Measurements from ENCODE around the gene SFI1. TPM values are rescaled to one million over a fixed set of nuclear protein-coding genes. Genes with fewer than 3 reads are reported as not detected.
A peak's percentile ranks its signal among the peaks of the same experiment; 100 is the strongest.

Gene SFI1
- total and polyA plus RNA-seq, 7 donors = 6.5 to 40.9 (median 17.5) TPM

DNA sequence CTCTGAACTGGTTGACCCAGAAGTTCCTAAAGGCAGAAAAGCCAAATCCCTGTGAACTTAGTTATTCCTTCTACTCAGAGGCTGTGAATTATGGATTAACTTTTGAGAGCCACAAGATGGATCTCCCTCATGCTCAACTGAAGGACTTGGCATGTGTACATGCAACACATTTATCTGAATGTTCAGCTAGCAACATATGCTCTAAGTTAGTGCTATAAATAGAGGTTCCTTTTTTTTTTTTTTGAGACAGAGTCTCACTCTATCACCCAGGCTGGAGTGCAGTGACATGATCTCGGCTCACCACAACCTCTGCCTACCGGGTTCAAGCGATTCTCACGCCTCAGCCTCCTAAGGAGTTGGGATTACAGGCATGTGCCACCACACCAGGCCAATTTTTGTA is 46.8 kb upstream of the SFI1 start:
- Histone ChIP-seq H3K4me1 (no peaks in the 10 kb centered on the region), H3K4me3 (no peak overlapping the region), H3K9me3 (no peaks in the 10 kb centered on the region), H3K27me3 (no peaks in the 10 kb centered on the region), H3K36me3 (peaks cover 7 to 50% (median 26%) of the 10 kb centered on the region in 4 donors), H3K27ac (no peak overlapping the region)
- WGBS, 2 donors = 81 to 94% methylated on average over 4 of the region's 4 CpGs
- DNase-seq = no peak
- TF ChIP-seq EP300 (IDR thresholded peaks at IDR 0.05) = no peak
- TF ChIP-seq, protein P1, sequence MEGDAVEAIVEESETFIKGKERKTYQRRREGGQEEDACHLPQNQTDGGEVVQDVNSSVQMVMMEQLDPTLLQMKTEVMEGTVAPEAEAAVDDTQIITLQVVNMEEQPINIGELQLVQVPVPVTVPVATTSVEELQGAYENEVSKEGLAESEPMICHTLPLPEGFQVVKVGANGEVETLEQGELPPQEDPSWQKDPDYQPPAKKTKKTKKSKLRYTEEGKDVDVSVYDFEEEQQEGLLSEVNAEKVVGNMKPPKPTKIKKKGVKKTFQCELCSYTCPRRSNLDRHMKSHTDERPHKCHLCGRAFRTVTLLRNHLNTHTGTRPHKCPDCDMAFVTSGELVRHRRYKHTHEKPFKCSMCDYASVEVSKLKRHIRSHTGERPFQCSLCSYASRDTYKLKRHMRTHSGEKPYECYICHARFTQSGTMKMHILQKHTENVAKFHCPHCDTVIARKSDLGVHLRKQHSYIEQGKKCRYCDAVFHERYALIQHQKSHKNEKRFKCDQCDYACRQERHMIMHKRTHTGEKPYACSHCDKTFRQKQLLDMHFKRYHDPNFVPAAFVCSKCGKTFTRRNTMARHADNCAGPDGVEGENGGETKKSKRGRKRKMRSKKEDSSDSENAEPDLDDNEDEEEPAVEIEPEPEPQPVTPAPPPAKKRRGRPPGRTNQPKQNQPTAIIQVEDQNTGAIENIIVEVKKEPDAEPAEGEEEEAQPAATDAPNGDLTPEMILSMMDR (IDR thresholded peaks at IDR 0.05) = no peak
- no peak for TF ChIP-seq POLR2AphosphoS5 (IDR thresholded peaks at IDR 0.05)
- TF ChIP-seq POLR2A (IDR thresholded peaks at IDR 0.05) = no peak
- intact Hi-C loops (cut with DNase I) = no loop called here

- TF ChIP-seq, protein P1 (IDR thresholded peaks at IDR 0.05) = peak in 2 of 4 experiments; percentile 13 to 18
- TF ChIP-seq EP300 (IDR thresholded peaks at IDR 0.05) = no peak
- intact Hi-C loops (cut with DNase I) = no loop called here
- no peak overlapping the region for H3K27ac ChIP-seq
- DNase-seq = no peak
- H3K4me1 ChIP-seq = no peaks in the 10 kb centered on the region
- H3K9me3 ChIP-seq = no peaks in the 10 kb centered on the region
- 47 to 74% methylated on average over 5 of the region's 5 CpGs for WGBS, 2 donors
- no peak overlapping the region for H3K4me3 ChIP-seq
- peaks cover 8 to 53% (median 27%) of the 10 kb centered on the region in 4 donors for H3K36me3 ChIP-seq
- H3K27me3 ChIP-seq = no peaks in the 10 kb centered on the region
Measured at GRCh38 chr22:31451709-31452571, 44.4 kb upstream of the SFI1 start.

- H3K9me3 ChIP-seq = no peaks in the 10 kb centered on the region
- intact Hi-C loops (cut with DNase I) = no loop called here
- TF ChIP-seq POLR2AphosphoS5 (IDR thresholded peaks at IDR 0.05) = no peak
- TF ChIP-seq, protein P1 (IDR thresholded peaks at IDR 0.05) = no peak
- TF ChIP-seq EP300 (IDR thresholded peaks at IDR 0.05) = no peak
- no peak for TF ChIP-seq POLR2A (IDR thresholded peaks at IDR 0.05)
- H3K27ac ChIP-seq = no peak overlapping the region
- DNase-seq = no peak
- H3K4me1 ChIP-seq = no peaks in the 10 kb centered on the region
- no peaks in the 10 kb centered on the region for H3K27me3 ChIP-seq
- 95 to 97% methylated on average over 3 of the region's 3 CpGs for WGBS, 2 donors
- no peak overlapping the region for H3K4me3 ChIP-seq
- H3K36me3 ChIP-seq = peaks cover 22 to 93% (median 47%) of the 10 kb centered on the region in 4 donors
Measured at GRCh38 chr22:31461699-31462098, 34.6 kb upstream of the SFI1 start.

- H3K4me3 ChIP-seq = no peak overlapping the region
- no peaks in the 10 kb centered on the region for H3K4me1 ChIP-seq
- intact Hi-C loops (cut with DNase I) = no loop called here
- peaks cover 6 to 89% (median 34%) of the 10 kb centered on the region in 4 donors for H3K36me3 ChIP-seq
- H3K27me3 ChIP-seq = no peaks in the 10 kb centered on the region
- 92 to 97% methylated on average over 2 of the region's 2 CpGs for WGBS, 2 donors
- no peak for DNase-seq
- no peaks in the 10 kb centered on the region for H3K9me3 ChIP-seq
- TF ChIP-seq POLR2AphosphoS5 (IDR thresholded peaks at IDR 0.05) (no peak), EP300 (IDR thresholded peaks at IDR 0.05) (no peak), POLR2A (IDR thresholded peaks at IDR 0.05) (no peak)
- TF ChIP-seq, protein P1 (IDR thresholded peaks at IDR 0.05) = no peak
- H3K27ac ChIP-seq = no peak overlapping the region
Measured at GRCh38 chr22:31465307-31465706, 31.0 kb upstream of the SFI1 start.
